Measurements from ENCODE around the gene SLC25A12. TPM values are rescaled to one million over a fixed set of nuclear protein-coding genes. Genes with fewer than 3 reads are reported as not detected.

The SLC25A12 gene, protein sequence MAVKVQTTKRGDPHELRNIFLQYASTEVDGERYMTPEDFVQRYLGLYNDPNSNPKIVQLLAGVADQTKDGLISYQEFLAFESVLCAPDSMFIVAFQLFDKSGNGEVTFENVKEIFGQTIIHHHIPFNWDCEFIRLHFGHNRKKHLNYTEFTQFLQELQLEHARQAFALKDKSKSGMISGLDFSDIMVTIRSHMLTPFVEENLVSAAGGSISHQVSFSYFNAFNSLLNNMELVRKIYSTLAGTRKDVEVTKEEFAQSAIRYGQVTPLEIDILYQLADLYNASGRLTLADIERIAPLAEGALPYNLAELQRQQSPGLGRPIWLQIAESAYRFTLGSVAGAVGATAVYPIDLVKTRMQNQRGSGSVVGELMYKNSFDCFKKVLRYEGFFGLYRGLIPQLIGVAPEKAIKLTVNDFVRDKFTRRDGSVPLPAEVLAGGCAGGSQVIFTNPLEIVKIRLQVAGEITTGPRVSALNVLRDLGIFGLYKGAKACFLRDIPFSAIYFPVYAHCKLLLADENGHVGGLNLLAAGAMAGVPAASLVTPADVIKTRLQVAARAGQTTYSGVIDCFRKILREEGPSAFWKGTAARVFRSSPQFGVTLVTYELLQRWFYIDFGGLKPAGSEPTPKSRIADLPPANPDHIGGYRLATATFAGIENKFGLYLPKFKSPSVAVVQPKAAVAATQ
- total RNA-seq, result 8.2 and 26.8 TPM in 2 replicates

DNA sequence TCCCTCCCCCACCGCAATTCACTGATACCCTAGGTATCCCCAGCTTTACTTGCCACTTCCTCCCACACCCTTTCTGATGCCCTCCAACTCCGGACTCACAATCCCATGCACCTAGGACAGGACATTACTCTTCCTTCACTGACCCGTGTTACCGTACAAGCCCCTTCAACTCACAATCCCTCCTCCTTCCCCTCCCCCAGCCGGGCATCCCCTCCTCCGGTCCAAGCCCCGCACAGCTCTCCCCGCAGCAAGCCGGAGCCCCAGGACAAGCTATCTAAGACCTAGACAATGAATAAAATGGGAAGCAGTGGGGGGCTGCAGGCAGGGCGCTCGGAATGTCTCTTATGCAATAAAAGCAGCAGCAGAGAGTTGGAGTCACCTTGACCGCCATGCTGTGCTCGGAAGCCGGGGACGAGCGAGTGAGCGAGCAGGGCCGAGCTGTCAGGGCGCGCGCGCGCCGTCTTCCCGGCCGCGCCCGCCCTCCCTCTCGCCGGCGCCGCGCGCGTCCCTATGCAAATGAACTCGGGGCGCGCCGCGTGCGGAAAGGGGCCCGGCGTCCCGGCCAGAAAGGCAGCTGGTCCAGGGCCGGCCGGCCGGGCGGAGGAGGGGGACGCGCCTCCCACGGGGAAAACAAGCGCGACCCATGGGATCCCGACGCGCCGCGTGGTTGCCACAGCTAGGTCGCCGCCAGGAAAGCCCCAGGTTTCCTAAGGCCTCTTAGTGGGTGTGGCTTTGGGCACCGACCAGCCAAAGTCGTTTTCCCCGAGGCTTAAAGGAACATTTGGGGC is at the start of gene SLC25A12:
SLC25A12 (minus strand) TSS at position 421 of the 788 bp plus-strand sequence; CDS start at position 391, 30 bp downstream.

DNA sequence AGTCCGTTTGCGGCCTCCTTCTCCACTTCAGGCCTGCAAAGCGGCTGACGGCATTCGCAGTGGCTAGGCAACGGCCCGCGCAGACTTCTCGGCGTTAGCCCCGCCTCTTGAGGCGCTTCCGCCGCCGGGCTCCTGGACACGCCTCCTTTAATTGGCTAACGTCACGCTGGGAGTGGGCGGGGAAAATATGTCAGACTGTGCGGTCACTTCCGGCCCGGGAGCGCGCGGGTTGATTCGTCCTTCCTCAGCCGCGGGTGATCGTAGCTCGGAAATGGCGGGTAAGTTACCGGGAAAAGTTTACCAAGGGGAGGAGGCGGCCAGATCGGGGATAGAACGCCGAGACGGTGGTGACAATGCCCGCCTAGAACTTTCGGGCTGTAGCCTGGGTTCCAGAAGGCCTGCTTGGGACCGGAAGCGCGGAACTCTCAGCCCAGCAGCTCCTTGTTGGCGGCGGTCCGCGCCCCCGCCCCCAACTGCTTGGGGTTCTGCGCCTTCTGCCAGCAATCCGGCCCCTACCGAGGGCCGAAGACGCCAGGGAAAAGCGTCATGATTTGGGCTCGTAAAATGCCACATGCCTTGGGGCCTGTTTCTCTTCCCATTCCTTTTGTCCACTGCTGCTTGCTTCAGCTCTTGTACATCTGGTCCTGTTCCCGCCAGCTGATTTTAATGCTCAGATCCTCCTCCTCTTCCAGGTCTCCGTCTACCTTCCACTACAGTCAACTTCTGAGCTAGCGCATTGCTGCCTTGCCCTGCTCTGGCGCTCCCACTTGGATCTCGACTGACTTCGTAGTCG is 28.4 kb upstream of the SLC25A12 start, which contains the start of gene HAT1:
HAT1 (plus strand) TSS at position 232 of the 793 bp plus-strand sequence; CDS start at position 272, 40 bp downstream.

Small RNA genes lying within 50 kb of the gene (small RNA-seq; reads per million reads assigned to genes)
- not detected for gene RNU6-182P

Other genes starting within 250 kb of the SLC25A12 start
- gene DYNC1I2, start 206.8 kb downstream of the SLC25A12 start, total RNA-seq, result 106 and 118 TPM in 2 replicates
- 32.6 and 42.6 TPM in 2 replicates for gene HAT1, start 28.2 kb upstream of the SLC25A12 start, total RNA-seq
- 0.79 and 2.1 TPM in 2 replicates for gene METAP1D, start 105.7 kb upstream of the SLC25A12 start, total RNA-seq
- not detected in 2 replicates for gene DLX1, start 191.3 kb upstream of the SLC25A12 start, total RNA-seq
- not detected in 2 replicates for gene DLX2, start 208.7 kb upstream of the SLC25A12 start, total RNA-seq

All from placental epithelial cell (primary cell).